Measurements from ENCODE around the gene NPAS3.

The NPAS3 gene

GRCh38 chr14:33103966-33104365 lies 165.3 kb downstream of the NPAS3 start:
- Histone ChIP-seq H3K79me2 (ENCODE audit: insufficient read depth, low read length) (no peaks in the 10 kb centered on the region), H3K36me3 (ENCODE audit: insufficient read depth, low read length) (no peaks in the 10 kb centered on the region), H3K9me2 (replicated peaks; ENCODE audit: low read depth, low read length) (no peaks in the 10 kb centered on the region), H2AFZ (ENCODE audit: low read length) (no peak overlapping the region), H4K20me1 (ENCODE audit: insufficient read depth, low read length, poor library complexity, severe bottlenecking) (no peaks in the 10 kb centered on the region), H3K4me1 (ENCODE audit: insufficient read depth, low read length, poor library complexity, severe bottlenecking) (no peaks in the 10 kb centered on the region), H3K9ac (ENCODE audit: low read depth, low read length, poor library complexity, severe bottlenecking) (no peak overlapping the region), H3K27me3 (ENCODE audit: insufficient read depth, low read length, poor library complexity, severe bottlenecking) (no peaks in the 10 kb centered on the region), H3K4me2 (ENCODE audit: low read depth, low read length, poor library complexity, severe bottlenecking) (no peak overlapping the region), H3F3A (ENCODE audit: low read depth) (no peaks in the 10 kb centered on the region), H3K9me3 (ENCODE audit: insufficient read depth, low read depth, low read length) (no peaks in the 10 kb centered on the region), H3K4me3 (ENCODE audit: low read length, poor library complexity, severe bottlenecking) (no peak overlapping the region)
- TF ChIP-seq CTCF (conservative IDR thresholded peaks at IDR 0.05; ENCODE audit: low read length) = no peak
- TF ChIP-seq EZH2phosphoT487 (IDR thresholded peaks at IDR 0.05; ENCODE audit: borderline replicate concordance) = no peak

GRCh38 chr14:33110737-33111443 lies 172.2 kb downstream of the NPAS3 start:
- Histone ChIP-seq H3K27me3 (ENCODE audit: insufficient read depth, low read length, poor library complexity, severe bottlenecking) (no peaks in the 10 kb centered on the region), H3K9me2 (replicated peaks; ENCODE audit: low read depth, low read length) (no peaks in the 10 kb centered on the region), H3K9ac (ENCODE audit: low read depth, low read length, poor library complexity, severe bottlenecking) (no peak overlapping the region), H3K4me1 (ENCODE audit: insufficient read depth, low read length, poor library complexity, severe bottlenecking) (no peaks in the 10 kb centered on the region), H3K4me3 (ENCODE audit: low read length, poor library complexity, severe bottlenecking) (no peak overlapping the region), H4K20me1 (ENCODE audit: insufficient read depth, low read length, poor library complexity, severe bottlenecking) (no peaks in the 10 kb centered on the region), H3K4me2 (ENCODE audit: low read depth, low read length, poor library complexity, severe bottlenecking) (no peak overlapping the region), H2AFZ (ENCODE audit: low read length) (no peak overlapping the region), H3F3A (ENCODE audit: low read depth) (no peaks in the 10 kb centered on the region), H3K36me3 (ENCODE audit: insufficient read depth, low read length) (no peaks in the 10 kb centered on the region), H3K9me3 (ENCODE audit: insufficient read depth, low read depth, low read length) (no peaks in the 10 kb centered on the region), H3K79me2 (ENCODE audit: insufficient read depth, low read length) (no peaks in the 10 kb centered on the region)
- TF ChIP-seq CTCF (conservative IDR thresholded peaks at IDR 0.05; ENCODE audit: low read length) (no peak), EZH2phosphoT487 (IDR thresholded peaks at IDR 0.05; ENCODE audit: borderline replicate concordance) (no peak)

GRCh38 chr14:33114331-33114730 lies 175.7 kb downstream of the NPAS3 start:
- H2AFZ ChIP-seq (ENCODE audit: low read length) = no peak overlapping the region
- H3K27me3 ChIP-seq (ENCODE audit: insufficient read depth, low read length, poor library complexity, severe bottlenecking) = no peaks in the 10 kb centered on the region
- H3K79me2 ChIP-seq (ENCODE audit: insufficient read depth, low read length) = no peaks in the 10 kb centered on the region
- TF ChIP-seq EZH2phosphoT487 (IDR thresholded peaks at IDR 0.05; ENCODE audit: borderline replicate concordance) (no peak), CTCF (conservative IDR thresholded peaks at IDR 0.05; ENCODE audit: low read length) (no peak)
- H3K9me2 ChIP-seq (replicated peaks; ENCODE audit: low read depth, low read length) = no peaks in the 10 kb centered on the region
- H3K9ac ChIP-seq (ENCODE audit: low read depth, low read length, poor library complexity, severe bottlenecking) = no peak overlapping the region
- no peaks in the 10 kb centered on the region for H3K9me3 ChIP-seq (ENCODE audit: insufficient read depth, low read depth, low read length)
- H3F3A ChIP-seq (ENCODE audit: low read depth) = no peaks in the 10 kb centered on the region
- H3K36me3 ChIP-seq (ENCODE audit: insufficient read depth, low read length) = no peaks in the 10 kb centered on the region
- H3K4me3 ChIP-seq (ENCODE audit: low read length, poor library complexity, severe bottlenecking) = no peak overlapping the region
- H4K20me1 ChIP-seq (ENCODE audit: insufficient read depth, low read length, poor library complexity, severe bottlenecking) = no peaks in the 10 kb centered on the region
- no peak overlapping the region for H3K4me2 ChIP-seq (ENCODE audit: low read depth, low read length, poor library complexity, severe bottlenecking)
- no peaks in the 10 kb centered on the region for H3K4me1 ChIP-seq (ENCODE audit: insufficient read depth, low read length, poor library complexity, severe bottlenecking)

All from Loucy (cell line).